Epidermal melanocyte (primary cell): ENCODE results near the gene RAPGEF3.
A peak's percentile ranks its signal among the peaks of the same experiment; 100 is the strongest.

Source experiments
- DNase-seq: peaks from one replicate; pipeline ENCODE4 v3.0.0; 2011; ENCODE audit warnings: low spot score; ENCODE audit not compliant: insufficient read length

The RAPGEF3 gene

DNA sequence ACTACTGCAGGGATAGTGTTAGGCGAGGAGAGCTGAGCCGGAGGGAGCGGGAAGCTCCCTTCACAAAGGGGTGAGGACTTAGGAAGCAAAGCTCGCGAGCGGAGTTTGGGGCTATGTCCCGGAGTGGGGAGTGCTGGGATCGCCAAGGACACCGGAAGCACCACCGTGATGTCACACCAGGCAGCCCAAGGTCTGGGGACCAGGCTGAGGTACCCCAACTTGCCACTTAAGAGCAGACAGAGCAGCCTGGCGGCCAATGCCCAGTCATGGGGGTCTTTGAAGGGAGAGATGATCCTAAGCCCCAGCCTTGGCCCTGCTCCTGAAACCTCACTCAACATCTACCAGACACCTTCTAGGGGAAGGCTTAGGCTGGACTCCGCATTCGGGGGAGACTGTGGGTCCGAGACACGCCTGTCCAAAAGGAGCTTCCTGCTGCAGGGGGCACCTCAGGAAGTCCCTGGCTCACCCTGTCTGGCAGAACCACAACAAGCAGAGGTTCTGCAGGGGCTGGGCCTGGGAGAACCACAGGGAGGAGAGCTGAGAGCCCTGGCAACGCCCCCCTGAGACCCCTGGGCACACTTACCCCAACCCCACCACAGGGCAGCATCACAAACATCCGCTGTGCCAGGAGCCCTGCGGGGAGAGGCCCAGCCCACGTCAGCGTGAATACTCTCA lies 32.1 kb upstream of the RAPGEF3 start:
- no peak for DNase-seq

DNA sequence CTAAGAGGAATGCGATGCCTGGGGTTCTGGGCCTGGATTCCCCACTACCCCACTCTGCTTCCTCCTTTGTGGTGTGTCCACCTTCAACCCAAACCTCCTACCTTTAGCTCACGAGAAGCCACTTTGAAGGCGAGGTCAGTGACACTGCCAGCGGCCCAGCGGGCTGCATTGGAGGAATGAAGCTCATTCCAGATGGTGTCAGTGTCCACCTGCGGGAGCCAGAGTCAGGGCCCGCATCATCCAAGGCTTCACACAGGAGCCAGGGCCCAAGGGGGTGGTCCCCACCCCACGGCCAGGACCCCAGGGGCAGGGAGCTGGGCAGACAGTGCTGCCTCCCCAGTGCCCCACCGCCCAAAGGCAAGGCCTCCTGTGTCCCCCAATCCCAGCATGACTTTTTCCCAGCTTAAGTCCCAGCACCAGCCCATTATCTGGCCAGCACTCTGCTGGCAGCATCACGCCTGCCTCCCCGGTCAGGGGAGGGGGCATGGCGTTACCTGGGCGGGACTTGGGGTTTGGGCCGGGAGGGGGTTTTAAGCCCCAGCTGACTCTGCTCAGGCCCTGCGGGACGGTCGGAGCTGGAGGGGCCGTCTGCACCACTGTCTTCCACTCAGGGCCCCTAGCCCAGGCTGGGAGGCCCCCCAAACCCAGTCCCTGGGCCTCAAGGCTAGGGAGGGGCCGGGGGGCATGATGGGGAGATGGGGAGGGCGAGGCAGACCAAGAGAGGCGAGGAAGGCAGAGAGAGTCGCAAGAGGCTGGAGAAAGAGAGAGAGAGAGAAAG lies 31.2 kb upstream of the RAPGEF3 start:
- no peak for DNase-seq

DNA sequence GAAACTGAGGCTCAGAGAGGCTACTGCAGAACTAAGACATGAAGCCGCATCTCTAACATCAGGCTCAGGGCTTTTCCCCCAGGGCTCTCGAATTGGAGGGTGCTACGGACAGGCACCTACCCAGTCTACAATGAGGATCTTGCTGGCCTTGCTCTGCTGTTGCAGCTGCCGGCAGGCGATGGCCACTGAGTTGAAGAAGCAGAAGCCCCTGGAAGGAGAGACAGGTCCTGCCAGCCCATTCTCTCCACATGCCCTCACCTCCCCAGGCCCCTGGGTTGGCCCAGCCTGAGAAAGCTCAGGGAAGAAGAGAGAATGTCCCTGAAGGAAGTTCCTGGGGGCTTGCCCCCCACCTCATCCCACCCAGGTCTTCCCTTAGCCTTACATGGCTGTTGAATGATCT lies 30.5 kb upstream of the RAPGEF3 start:
- DNase-seq: no peak

GRCh38 chr12:47787596-47788319 lies 29.1 kb upstream of the RAPGEF3 start:
- DNase-seq: no peak

- no peak for DNase-seq
Observed at GRCh38 chr12:47786662-47787280, 28.1 kb upstream of the RAPGEF3 start.

DNA sequence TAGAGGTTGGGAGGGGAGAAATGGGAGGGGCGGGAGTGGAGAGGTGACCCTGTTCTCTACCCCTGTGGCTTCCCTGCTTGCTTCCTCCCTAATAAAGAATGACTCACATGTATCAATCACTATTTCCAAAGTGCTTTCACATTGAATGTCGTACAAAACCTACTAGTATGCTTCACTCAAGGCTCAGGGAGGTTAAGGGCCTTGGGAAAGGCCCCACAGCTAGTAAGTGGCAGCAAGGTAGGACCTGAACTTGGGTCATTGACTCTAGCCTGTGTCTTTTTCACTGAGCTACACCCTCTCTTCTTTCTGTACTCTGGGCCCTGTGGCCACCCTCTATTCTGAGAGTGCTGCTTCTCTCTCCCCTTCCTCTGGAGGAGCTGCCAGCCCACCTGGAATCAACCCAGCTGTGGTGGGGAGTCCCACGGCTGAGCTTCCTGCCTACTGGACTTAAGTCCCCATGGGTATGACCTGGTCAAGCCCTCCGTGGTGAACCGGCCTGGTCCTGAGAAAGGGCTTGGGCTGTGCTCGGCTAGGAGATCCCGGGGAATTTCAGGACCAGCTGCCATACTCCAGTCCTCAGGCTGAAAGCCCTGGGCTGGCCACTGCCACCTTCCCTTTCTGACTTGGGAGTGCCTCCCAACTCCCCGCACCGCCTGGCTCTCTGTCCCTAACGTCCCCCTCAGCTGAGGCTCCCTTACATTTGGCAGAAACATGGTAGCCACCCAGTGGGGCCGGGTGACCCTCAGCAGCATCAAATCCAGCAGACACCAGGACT lies 27.4 kb upstream of the RAPGEF3 start:
- no peak for DNase-seq

- DNase-seq: no peak
Observed at GRCh38 chr12:47785036-47785886, 26.6 kb upstream of the RAPGEF3 start.

- DNase-seq: no peak
Observed at GRCh38 chr12:47783821-47784819, 25.4 kb upstream of the RAPGEF3 start.

DNA sequence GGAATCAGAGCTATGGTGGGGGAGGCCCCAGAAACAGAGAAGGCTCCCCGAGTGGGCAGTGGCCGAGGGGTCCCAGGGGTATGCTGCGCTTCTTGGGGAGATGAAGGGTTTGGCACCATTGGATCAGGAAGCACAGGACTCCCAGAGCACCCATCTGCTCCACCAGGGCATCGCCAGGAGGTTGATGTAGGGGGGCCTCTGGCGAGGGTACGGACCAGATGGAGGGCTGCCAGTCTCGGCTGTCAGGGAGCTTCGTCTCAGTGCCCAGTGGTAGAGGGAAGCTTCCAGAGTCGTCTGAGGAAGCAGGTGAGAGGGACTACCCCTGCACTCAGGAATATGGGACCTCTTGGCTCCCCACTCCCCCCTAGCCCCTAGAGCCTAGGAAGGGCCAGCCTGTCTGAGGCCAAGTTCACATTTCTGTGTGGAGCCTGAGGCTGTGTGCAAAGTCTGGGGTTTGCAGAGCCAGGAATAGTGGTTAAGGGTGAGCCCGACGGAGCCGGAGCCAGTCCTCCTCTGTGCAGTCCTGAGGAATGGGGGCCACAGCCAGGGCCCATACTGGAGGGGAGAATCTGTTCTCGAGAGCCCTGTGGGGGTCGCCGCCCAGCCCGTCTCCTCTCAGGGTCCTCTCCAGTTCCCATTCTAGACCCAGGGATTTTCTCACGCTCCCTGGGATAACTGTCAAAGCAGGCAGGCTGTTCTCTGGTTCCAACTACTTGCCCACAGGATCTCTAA lies 24.5 kb upstream of the RAPGEF3 start:
- DNase-seq: no peak

GRCh38 chr12:47782372-47782770 lies 23.7 kb upstream of the RAPGEF3 start:
- no peak for DNase-seq

DNA sequence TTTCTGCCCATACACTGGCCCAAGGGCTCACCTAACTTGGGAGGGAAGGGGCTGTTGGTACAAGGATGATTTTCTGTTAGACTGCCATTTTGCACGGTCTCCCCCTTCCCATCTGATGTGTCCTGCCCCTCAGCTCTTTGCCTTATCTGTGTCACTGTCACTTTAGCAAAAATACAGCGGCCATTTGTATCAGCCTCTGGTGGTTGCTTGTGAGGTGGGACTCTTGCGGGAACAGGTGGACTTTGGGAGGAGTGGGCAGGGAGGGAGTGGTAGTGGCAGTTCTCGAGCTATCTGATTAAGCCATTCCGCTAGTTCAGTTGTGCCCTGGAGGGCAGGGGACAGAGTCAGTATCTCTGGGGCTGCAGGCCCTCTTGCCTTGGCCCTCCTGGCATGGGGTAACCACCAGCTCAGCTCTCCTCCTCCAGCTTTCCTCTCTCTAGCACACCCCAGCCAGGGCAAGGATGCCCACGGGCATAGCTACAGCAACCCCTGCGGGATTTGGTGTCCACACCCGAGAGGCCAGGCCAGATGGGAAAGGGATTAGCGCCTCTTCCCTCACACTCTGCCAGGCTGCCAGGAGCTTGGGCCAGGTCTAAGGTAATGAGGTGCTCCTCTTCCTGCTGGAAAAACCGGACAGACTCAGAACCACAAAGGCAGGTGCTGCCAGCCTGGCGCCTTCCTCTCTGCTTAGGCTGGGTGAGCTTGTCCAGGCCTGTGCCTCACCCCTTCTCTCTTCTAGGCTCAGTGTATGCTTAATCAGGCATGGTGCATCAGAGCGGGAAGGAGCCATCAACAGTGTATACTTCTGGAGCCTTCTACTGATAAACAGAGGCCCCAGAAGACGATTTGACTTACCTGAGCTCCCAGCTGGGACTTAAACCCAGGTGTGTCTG lies 23.0 kb upstream of the RAPGEF3 start:
- no peak for DNase-seq

GRCh38 chr12:47779943-47780504 lies 21.3 kb upstream of the RAPGEF3 start:
- no peak for DNase-seq

GRCh38 chr12:47779301-47779942 lies 20.7 kb upstream of the RAPGEF3 start:
- peak; percentile 96 for DNase-seq

- no peak for DNase-seq
Observed at GRCh38 chr12:47778881-47779280, 20.2 kb upstream of the RAPGEF3 start.

- no peak for DNase-seq
Observed at GRCh38 chr12:47777741-47778558, 19.3 kb upstream of the RAPGEF3 start.

DNA sequence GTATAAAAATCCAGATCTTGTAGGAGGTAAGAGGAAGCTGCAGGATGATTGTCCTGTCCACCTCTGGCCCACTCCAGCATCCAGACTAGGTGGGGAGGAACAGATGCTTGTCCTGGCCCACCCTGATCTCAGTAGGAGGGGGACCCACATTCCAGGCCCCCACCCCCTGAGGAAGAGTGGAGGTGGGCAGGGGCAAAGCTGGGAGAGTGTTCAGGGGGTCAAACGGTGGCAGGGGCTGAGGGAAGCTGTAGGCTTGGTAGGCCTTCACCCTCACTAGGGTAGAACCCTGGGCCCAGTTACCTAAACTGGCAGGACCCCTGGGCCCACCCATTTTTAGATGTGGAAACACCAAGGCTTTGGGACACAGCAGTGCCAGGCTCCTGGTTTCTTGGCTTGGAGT lies 18.5 kb upstream of the RAPGEF3 start:
- no peak for DNase-seq
